H1 (cell line): Measurements from ENCODE around the gene ACBD5. TPM values are rescaled to one million over a fixed set of nuclear protein-coding genes. Genes with fewer than 3 reads are reported as not detected.

Source experiments
- polyA plus RNA-seq, 7 experiments: library from polyadenylated mRNA; depleted of rRNA in 3 of 7; stranded (reverse) in 5 of 7; unstranded in 2 of 7; fragments of >200 nt in 5 of 7; fragments of 200-250 nt in 2 of 7; gene quantifications; 1 replicate in 5 of 7; 2 replicates in 1 of 7; 4 replicates in 1 of 7; pipeline versions ENCODE4 v1.2.1 to v1.2.3, GENCODE V29; 2011 to 2013; ENCODE audit warnings: missing spikeins in 2 of 7, mixed read lengths in 2 of 7
- total RNA-seq: library from RNA; stranded (reverse); fragmentation: NEBNext Ultra II Directional; extraction: Animal tissue kit (Norgen Biotek cat#: 25700); gene quantifications from 2 replicates; pipeline ENCODE4 v1.2.1, GENCODE V29; 2021
- TF ChIP-seq, protein P1 (sequence below): fragments of 300-600 bp; sonication (generic); IDR thresholded peaks from 2 replicates; pipeline ENCODE4 v1.7.1; 2012; ENCODE audit warnings: low read length, moderate library complexity, mild to moderate bottlenecking, inconsistent platforms; ENCODE audit not compliant: insufficient replicate concordance

Gene ACBD5
- total and polyA plus RNA-seq, 2 of the 8 experiments (the other 6 are each of a cell fraction or from before 2014, with no cell fraction given) = 4.6 to 15.9 TPM

DNA sequence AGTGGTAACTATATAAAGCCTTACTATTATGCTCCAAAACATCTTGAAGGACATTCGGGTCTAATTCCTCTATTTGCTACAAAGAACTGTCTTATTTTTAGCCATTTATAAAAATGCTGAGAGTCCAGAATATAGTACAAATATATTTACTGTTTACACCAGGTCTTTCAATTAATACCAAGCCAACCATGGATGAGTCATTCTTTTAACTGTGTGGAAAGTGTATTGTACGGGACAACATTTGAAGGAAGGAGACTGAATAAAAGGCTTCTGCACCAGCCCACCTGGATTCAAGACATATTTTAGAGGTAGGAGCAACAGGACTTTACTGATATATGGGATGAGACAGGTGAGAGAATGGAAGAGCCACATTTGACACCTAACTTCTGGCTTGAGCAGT, 50.1 kb downstream of the ACBD5 start (continued):
- TF ChIP-seq, protein P1, sequence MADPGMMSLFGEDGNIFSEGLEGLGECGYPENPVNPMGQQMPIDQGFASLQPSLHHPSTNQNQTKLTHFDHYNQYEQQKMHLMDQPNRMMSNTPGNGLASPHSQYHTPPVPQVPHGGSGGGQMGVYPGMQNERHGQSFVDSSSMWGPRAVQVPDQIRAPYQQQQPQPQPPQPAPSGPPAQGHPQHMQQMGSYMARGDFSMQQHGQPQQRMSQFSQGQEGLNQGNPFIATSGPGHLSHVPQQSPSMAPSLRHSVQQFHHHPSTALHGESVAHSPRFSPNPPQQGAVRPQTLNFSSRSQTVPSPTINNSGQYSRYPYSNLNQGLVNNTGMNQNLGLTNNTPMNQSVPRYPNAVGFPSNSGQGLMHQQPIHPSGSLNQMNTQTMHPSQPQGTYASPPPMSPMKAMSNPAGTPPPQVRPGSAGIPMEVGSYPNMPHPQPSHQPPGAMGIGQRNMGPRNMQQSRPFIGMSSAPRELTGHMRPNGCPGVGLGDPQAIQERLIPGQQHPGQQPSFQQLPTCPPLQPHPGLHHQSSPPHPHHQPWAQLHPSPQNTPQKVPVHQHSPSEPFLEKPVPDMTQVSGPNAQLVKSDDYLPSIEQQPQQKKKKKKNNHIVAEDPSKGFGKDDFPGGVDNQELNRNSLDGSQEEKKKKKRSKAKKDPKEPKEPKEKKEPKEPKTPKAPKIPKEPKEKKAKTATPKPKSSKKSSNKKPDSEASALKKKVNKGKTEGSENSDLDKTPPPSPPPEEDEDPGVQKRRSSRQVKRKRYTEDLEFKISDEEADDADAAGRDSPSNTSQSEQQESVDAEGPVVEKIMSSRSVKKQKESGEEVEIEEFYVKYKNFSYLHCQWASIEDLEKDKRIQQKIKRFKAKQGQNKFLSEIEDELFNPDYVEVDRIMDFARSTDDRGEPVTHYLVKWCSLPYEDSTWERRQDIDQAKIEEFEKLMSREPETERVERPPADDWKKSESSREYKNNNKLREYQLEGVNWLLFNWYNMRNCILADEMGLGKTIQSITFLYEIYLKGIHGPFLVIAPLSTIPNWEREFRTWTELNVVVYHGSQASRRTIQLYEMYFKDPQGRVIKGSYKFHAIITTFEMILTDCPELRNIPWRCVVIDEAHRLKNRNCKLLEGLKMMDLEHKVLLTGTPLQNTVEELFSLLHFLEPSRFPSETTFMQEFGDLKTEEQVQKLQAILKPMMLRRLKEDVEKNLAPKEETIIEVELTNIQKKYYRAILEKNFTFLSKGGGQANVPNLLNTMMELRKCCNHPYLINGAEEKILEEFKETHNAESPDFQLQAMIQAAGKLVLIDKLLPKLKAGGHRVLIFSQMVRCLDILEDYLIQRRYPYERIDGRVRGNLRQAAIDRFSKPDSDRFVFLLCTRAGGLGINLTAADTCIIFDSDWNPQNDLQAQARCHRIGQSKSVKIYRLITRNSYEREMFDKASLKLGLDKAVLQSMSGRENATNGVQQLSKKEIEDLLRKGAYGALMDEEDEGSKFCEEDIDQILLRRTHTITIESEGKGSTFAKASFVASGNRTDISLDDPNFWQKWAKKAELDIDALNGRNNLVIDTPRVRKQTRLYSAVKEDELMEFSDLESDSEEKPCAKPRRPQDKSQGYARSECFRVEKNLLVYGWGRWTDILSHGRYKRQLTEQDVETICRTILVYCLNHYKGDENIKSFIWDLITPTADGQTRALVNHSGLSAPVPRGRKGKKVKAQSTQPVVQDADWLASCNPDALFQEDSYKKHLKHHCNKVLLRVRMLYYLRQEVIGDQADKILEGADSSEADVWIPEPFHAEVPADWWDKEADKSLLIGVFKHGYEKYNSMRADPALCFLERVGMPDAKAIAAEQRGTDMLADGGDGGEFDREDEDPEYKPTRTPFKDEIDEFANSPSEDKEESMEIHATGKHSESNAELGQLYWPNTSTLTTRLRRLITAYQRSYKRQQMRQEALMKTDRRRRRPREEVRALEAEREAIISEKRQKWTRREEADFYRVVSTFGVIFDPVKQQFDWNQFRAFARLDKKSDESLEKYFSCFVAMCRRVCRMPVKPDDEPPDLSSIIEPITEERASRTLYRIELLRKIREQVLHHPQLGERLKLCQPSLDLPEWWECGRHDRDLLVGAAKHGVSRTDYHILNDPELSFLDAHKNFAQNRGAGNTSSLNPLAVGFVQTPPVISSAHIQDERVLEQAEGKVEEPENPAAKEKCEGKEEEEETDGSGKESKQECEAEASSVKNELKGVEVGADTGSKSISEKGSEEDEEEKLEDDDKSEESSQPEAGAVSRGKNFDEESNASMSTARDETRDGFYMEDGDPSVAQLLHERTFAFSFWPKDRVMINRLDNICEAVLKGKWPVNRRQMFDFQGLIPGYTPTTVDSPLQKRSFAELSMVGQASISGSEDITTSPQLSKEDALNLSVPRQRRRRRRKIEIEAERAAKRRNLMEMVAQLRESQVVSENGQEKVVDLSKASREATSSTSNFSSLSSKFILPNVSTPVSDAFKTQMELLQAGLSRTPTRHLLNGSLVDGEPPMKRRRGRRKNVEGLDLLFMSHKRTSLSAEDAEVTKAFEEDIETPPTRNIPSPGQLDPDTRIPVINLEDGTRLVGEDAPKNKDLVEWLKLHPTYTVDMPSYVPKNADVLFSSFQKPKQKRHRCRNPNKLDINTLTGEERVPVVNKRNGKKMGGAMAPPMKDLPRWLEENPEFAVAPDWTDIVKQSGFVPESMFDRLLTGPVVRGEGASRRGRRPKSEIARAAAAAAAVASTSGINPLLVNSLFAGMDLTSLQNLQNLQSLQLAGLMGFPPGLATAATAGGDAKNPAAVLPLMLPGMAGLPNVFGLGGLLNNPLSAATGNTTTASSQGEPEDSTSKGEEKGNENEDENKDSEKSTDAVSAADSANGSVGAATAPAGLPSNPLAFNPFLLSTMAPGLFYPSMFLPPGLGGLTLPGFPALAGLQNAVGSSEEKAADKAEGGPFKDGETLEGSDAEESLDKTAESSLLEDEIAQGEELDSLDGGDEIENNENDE = no peak
